Memory B cell (primary cell): ENCODE data around the gene CBLIF.
"Not testable (repeated sequence)": the region's sequence is repeated elsewhere in the genome, so short reads cannot be mapped to it uniquely, and the experiment has no call there.

Experiments used
- ATAC-seq: fragments of 150-1000 bp; cut with Tn5 transposase; 2 replicates; pipeline ENCODE4 v1.10.0; 2021; ENCODE audit warnings: low read depth, mild to moderate bottlenecking, moderate library complexity
- DNase-seq, 2 donors: peaks; one replicate each; pipeline ENCODE4 v3.0.0; 2022; ENCODE audit warnings: low spot score in 2 of 2
- H3K27ac Mint-ChIP-seq: one replicate; pipeline ENCODE4 v1.8.0; 2022; ENCODE audit warnings: mild to moderate bottlenecking, moderate library complexity, mixed read lengths
- H3K27me3 Mint-ChIP-seq: one replicate; pipeline ENCODE4 v1.8.0; 2022; ENCODE audit warnings: mixed read lengths
- H3K36me3 Mint-ChIP-seq: one replicate; pipeline ENCODE4 v1.8.0; 2022; ENCODE audit warnings: mild to moderate bottlenecking, mixed read lengths
- H3K4me1 Mint-ChIP-seq: one replicate; pipeline ENCODE4 v1.8.0; 2022; ENCODE audit warnings: mixed read lengths
- H3K4me3 Mint-ChIP-seq: one replicate; pipeline ENCODE4 v1.8.0; 2022; ENCODE audit warnings: mild to moderate bottlenecking, moderate library complexity, mixed read lengths
- H3K9me3 Mint-ChIP-seq: one replicate; pipeline ENCODE4 v1.8.0; 2022; ENCODE audit warnings: mixed read lengths

The CBLIF gene

DNA sequence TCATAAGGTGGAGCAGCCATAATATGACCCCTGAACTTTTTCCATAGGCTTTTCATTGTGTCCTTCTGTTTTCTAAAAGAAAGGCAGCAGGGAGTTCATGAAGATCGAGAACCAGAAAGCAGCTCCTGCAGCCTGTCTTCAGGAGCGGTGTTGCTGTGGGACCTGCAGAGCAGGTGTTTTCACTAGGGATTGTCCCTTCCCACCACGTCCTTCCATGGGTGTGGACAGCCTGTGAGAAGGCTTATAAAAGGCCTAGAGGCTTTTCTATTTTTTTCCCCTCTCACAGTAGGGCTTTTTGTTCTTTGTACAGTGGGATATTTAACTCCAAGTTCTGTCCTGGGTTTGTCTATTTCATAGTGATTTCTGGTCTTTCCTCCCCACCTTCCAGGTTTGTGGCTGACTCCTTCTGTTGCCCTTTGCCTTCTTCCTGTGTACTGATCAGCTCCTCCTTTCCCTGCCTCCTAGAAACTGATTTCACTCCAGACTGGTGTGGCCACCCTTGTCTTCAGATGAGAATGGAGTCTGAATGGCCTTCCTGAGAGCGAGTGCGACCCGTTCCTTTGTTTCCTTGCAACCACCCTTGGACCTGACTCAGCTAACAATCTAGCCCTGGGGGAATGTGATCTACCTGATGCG, 44.8 kb downstream of the CBLIF start:
- Mint-ChIP-seq H3K27ac (no peak overlapping the region), H3K4me3 (no peak overlapping the region), H3K4me1 (no peaks in the 10 kb centered on the region), H3K9me3 (no peaks in the 10 kb centered on the region), H3K27me3 (no peaks in the 10 kb centered on the region), H3K36me3 (peaks cover 15% of the 10 kb centered on the region)
- ATAC-seq (no peak), DNase-seq (no peak)

DNA sequence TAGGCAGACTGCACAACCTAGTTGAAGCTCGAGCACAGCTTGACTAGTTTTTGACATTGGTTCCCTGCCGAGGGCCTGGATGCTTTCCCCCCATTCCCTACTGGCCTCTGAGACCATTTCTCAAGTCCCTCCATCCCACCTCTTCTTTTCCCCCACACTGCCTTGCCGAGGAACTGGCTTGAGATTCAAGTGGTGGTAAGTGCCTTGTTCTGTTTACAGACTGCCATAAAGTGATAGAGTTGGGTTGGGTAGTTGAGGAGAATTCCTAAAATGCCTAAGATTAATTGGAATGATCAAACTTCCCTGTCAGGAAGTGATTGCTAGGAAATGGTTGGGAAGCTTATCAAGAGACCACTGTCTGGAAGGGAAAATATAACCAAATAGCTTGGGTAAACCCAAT, 50.9 kb downstream of the CBLIF start:
- no peak for DNase-seq
- H3K36me3 Mint-ChIP-seq, result peaks cover 39% of the 10 kb centered on the region
- H3K27ac Mint-ChIP-seq, result no peak overlapping the region
- H3K4me3 Mint-ChIP-seq, result no peak overlapping the region
- no peaks in the 10 kb centered on the region for H3K9me3 Mint-ChIP-seq
- no peak for ATAC-seq
- H3K4me1 Mint-ChIP-seq, result no peaks in the 10 kb centered on the region
- H3K27me3 Mint-ChIP-seq, result no peaks in the 10 kb centered on the region

DNA sequence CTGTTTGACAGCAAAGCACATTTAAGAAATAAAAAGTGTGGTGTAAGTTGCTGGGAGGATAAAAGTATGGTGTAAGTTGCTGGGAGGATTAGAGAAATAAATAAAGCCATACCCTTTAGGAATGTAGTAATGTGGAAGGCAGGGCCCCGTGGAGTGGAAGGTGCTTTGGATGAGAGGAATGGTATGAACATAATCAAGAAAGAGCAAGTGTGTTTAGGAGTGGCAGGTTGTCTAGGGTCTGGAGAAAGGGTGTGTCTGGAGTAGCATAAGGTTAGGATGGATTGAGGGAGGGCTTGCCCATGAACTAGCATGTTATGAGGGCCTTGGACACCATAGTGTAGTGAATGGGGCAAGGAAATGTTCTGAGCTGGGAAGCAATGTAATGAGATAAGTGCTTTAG, 52.8 kb downstream of the CBLIF start:
- DNase-seq, result no peak
- H3K27ac Mint-ChIP-seq, result no peak overlapping the region

DNA sequence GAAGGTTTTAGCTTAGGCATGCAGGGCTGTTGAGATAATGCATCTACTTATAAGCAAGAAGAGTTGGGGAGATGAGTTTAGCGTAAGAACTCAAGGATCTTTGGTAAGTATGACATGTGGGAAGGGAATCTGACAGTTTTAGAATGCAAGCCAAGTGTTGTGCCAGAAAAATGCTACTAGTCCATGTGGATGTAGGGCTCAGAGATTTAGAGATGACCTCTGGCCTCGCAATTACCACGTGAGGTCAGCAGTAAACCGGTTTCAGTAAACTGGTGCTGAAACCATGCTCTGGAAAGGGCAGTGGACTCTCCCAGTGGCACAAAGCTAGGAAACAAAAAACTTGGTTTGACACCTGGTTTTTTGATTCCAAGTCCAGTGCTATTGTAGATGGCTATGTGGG, 53.7 kb downstream of the CBLIF start:
- DNase-seq (no peak), ATAC-seq (no peak)
- peaks cover 46% of the 10 kb centered on the region for H3K36me3 Mint-ChIP-seq
- no peak overlapping the region for H3K4me3 Mint-ChIP-seq
- H3K4me1 Mint-ChIP-seq, result peaks cover under 1% of the 10 kb centered on the region
- no peaks in the 10 kb centered on the region for H3K9me3 Mint-ChIP-seq
- H3K27me3 Mint-ChIP-seq, result no peaks in the 10 kb centered on the region
- no peak overlapping the region for H3K27ac Mint-ChIP-seq

More for the DNA sequence above, 52.8 kb downstream of the CBLIF start:
- Mint-ChIP-seq H3K27me3 (no peaks in the 10 kb centered on the region), H3K9me3 (no peaks in the 10 kb centered on the region), H3K4me1 (no peaks in the 10 kb centered on the region), H3K36me3 (peaks cover 47% of the 10 kb centered on the region), H3K4me3 (no peak overlapping the region)
- ATAC-seq, result no peak

DNA sequence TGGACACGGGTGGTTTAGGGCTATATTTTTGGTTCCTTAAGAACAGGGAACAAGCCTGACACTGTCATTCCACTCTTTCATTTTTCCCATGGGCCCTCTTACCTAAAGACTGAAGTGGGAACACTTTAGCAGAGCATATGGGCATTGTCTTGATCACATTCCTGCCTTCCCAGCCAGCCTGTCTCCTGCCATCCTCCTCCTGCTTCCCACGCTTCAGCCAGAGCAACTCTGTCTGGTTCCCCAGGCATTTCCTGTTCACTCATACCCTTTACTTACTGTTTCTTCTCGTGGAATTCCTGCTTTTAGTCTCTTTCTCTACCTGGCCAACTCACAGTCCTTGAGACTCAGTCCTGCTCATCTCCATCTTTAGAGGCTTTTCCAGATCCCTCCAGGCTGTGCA, 57.5 kb downstream of the CBLIF start:
- Mint-ChIP-seq H3K27me3 (no peaks in the 10 kb centered on the region), H3K36me3 (peaks cover 36% of the 10 kb centered on the region), H3K27ac (no peak overlapping the region), H3K9me3 (no peaks in the 10 kb centered on the region), H3K4me1 (peaks cover 3% of the 10 kb centered on the region), H3K4me3 (no peak overlapping the region)
- DNase-seq (no peak), ATAC-seq (no peak)

DNA sequence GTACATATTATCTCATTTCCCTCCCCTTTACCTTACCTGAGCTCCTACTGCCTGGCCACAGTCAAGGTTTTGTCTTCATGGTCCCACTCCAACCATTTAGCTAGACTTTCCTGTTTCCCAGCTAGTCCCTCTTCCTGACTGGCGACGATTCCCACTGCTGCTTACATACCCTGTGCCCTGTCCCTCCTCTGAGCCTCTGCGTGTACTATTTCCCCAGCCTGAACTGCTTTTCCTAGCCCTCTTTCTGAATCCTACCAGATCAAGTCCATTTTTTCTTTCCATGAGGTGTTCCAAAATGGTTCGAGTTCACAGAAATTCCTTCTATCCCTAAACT, 58.1 kb downstream of the CBLIF start:
- Mint-ChIP-seq H3K4me3 (no peak overlapping the region), H3K27ac (no peak overlapping the region), H3K27me3 (no peaks in the 10 kb centered on the region), H3K9me3 (no peaks in the 10 kb centered on the region), H3K4me1 (peaks cover 3% of the 10 kb centered on the region), H3K36me3 (peaks cover 32% of the 10 kb centered on the region)
- DNase-seq (no peak), ATAC-seq (no peak)

DNA sequence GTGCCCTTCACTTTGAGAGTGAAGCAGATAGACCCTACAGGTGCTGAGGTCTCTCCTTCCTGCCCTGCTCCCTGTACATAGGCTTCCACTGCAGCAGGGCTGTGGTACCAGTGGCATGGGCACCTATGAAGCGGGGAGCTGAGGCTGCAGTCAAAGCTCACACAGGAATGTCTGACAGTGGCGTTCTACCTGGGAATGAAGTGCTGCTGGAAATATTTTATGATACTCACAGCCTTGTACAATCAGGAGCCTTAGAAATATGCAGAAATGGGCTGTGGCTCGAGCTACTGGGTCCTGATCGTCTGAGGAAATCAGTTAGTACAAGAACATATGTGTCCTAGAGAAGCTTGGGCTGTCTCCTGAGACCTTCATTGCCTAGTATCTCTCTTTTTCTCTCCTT, 59.5 kb downstream of the CBLIF start:
- H3K4me3 Mint-ChIP-seq, result no peak overlapping the region
- ATAC-seq (no peak), DNase-seq (no peak)
- peaks cover 3% of the 10 kb centered on the region for H3K4me1 Mint-ChIP-seq
- H3K36me3 Mint-ChIP-seq, result peaks cover 32% of the 10 kb centered on the region
- H3K27ac Mint-ChIP-seq, result no peak overlapping the region
- no peaks in the 10 kb centered on the region for H3K9me3 Mint-ChIP-seq
- H3K27me3 Mint-ChIP-seq, result no peaks in the 10 kb centered on the region

DNA sequence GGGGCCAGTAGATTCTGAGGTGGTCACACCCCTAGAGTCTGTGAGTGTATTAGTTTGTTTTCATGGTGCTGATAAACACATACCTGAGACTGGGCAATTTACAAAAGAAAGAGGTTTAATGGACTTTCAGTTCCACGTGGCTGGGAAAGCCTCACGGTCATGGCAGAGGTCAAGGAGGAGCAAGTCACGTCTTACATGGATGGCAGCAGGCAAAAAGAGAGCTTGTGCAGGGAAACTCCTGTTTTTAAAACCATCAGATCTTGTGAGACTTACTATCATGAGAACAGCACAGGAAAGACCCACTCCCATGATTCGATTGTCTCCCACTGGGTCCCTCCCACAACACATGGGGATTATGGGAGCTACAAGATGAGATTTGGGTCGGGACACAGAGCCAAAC, 60.9 kb downstream of the CBLIF start:
- peaks cover 37% of the 10 kb centered on the region for H3K36me3 Mint-ChIP-seq
- H3K4me1 Mint-ChIP-seq, DNase-seq, ATAC-seq, H3K4me3 Mint-ChIP-seq, H3K27ac Mint-ChIP-seq, H3K9me3 Mint-ChIP-seq, H3K27me3 Mint-ChIP-seq: not testable (repeated sequence)

DNA sequence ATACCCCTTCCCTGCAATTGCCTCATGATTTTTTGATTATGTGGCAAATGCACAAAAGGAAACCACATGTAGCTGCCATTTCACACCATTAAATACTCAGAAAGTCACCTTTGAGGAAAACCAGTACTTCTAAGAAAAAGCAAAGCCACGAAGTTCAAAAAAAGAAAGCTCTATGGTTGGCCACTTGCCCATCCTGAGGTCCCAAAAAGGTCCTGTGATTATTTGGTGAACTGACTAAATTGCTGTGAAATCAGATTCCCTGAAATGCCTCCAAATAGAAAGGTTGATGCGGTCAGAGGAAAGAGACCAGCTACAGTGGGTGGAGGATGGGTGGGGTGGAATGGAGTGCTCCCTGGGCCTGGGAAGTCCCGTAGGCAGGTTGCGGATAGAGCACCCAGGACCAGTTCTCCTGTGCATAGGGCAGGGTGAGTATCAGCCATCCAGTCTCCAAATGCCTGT, 61.6 kb downstream of the CBLIF start:
- no peak overlapping the region for H3K27ac Mint-ChIP-seq
- H3K36me3 Mint-ChIP-seq, result peaks cover 34% of the 10 kb centered on the region
- no peak overlapping the region for H3K4me3 Mint-ChIP-seq
- no peaks in the 10 kb centered on the region for H3K27me3 Mint-ChIP-seq
- H3K9me3 Mint-ChIP-seq, result no peaks in the 10 kb centered on the region
- ATAC-seq (no peak), DNase-seq (no peak)
- peaks cover 3% of the 10 kb centered on the region for H3K4me1 Mint-ChIP-seq

DNA sequence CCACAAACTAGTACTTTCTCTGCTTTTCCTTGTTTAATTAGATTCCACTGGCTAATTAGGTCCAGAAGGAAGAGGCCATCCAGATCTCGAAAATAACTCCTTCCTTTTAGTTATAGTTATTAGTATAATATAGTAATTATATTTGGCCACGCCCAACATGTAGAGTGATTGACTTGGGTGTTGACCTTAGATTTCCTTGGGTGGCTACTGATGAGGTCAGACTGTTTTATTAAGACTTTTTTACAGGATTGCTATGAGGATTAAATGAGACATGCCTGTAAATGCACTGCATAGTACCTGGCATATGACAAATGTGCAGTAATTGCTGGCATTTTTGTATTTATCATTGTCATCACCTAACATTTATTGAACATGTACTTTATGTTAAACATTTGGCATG, 63.2 kb downstream of the CBLIF start:
- H3K9me3 Mint-ChIP-seq, result no peaks in the 10 kb centered on the region

DNA sequence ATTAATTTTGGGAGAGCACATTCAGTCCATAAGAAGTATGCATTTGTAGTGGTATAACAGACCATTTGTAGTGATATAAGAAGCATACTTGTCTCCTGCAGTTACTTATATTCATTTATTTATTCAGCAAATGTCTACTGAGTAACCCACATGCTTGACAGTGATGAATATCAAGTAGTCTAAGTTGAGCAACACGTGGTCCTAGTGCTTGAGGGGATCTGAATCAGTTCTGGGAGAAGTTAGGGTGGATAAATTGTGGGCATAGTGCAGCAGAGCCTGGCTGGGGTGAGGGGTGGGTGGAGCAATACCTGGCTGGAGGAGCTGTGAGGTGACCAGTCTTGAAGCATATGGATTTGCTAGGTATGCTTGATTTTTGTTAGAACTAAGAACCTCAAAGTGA, 65.8 kb downstream of the CBLIF start:
- H3K4me3 Mint-ChIP-seq, result no peak overlapping the region
- no peaks in the 10 kb centered on the region for H3K9me3 Mint-ChIP-seq
- no peaks in the 10 kb centered on the region for H3K4me1 Mint-ChIP-seq
- H3K36me3 Mint-ChIP-seq, result peaks cover 34% of the 10 kb centered on the region
- H3K27me3 Mint-ChIP-seq, result no peaks in the 10 kb centered on the region
- ATAC-seq, result no peak
- no peak for DNase-seq
- no peak overlapping the region for H3K27ac Mint-ChIP-seq

More for the DNA sequence above, 63.2 kb downstream of the CBLIF start:
- H3K27me3 Mint-ChIP-seq, result no peaks in the 10 kb centered on the region
- H3K4me1 Mint-ChIP-seq, result peaks cover 3% of the 10 kb centered on the region
- no peak overlapping the region for H3K4me3 Mint-ChIP-seq
- no peak for DNase-seq
- H3K36me3 Mint-ChIP-seq, result peaks cover 29% of the 10 kb centered on the region
- H3K27ac Mint-ChIP-seq, result no peak overlapping the region
- ATAC-seq, result no peak
